HepG2 (cell line): ENCODE data around the gene ESRP2. TPM values are rescaled to one million over a fixed set of nuclear protein-coding genes. Genes with fewer than 3 reads are reported as not detected.
A peak's percentile ranks its signal among the peaks of the same experiment; 100 is the strongest.

ENCODE experiments used
- AGO2 ChIP-seq: fragments of 200-400 bp; formaldehyde crosslinking; optimal IDR thresholded peaks from 2 replicates; pipeline ENCODE3; 2017; ENCODE audit warnings: mild to moderate bottlenecking, low read depth, low read length, moderate library complexity
- DDIT3 ChIP-seq: sonication (generic); formaldehyde crosslinking; IDR thresholded peaks from 2 replicates; pipeline ENCODE4 v1.4.0; 2020; ENCODE audit warnings: mild to moderate bottlenecking, missing genetic modification reagents
- GPN1 ChIP-seq: sonication (generic); formaldehyde crosslinking; IDR thresholded peaks from 2 replicates; pipeline ENCODE4 v1.5.1; 2020; ENCODE audit warnings: missing genetic modification reagents, borderline replicate concordance
- HOXA5 ChIP-seq: sonication (generic); formaldehyde crosslinking; IDR thresholded peaks from 2 replicates; pipeline ENCODE4 v1.4.0; 2020; ENCODE audit warnings: missing genetic modification reagents
- MBD4 ChIP-seq: IDR thresholded peaks from 2 replicates; pipeline ENCODE4 v1.6.1; 2012; ENCODE audit warnings: low read length, inconsistent platforms, borderline replicate concordance
- ONECUT2 ChIP-seq: sonication (generic); formaldehyde crosslinking; IDR thresholded peaks from 2 replicates; pipeline ENCODE4 v1.4.0; 2020; ENCODE audit warnings: missing genetic modification reagents
- SIX1 ChIP-seq: sonication (generic); formaldehyde crosslinking; IDR thresholded peaks from 2 replicates; pipeline ENCODE4 v1.4.0; 2020; ENCODE audit warnings: missing genetic modification reagents, borderline replicate concordance
- TCF7L2 ChIP-seq: IDR thresholded peaks from 2 replicates; pipeline ENCODE4 v1.6.1; 2011; ENCODE audit warnings: mild to moderate bottlenecking, low read depth, low read length, moderate library complexity
- TOPORS ChIP-seq: sonication (generic); formaldehyde crosslinking; IDR thresholded peaks from 2 replicates; pipeline ENCODE4 v1.8.0; 2023; ENCODE audit warnings: mild to moderate bottlenecking, missing genetic modification reagents
- ZBTB7B ChIP-seq: sonication (generic); formaldehyde crosslinking; IDR thresholded peaks from 2 replicates; pipeline ENCODE4 v1.4.0; 2020; ENCODE audit warnings: missing genetic modification reagents
- ZFP41 ChIP-seq: sonication (generic); formaldehyde crosslinking; IDR thresholded peaks from 2 replicates; pipeline ENCODE4 v1.4.0; 2020; ENCODE audit warnings: mild to moderate bottlenecking, missing genetic modification reagents, borderline replicate concordance
- ZNF160 ChIP-seq: sonication (generic); formaldehyde crosslinking; IDR thresholded peaks from 2 replicates; pipeline ENCODE4 v1.8.0; 2022; ENCODE audit warnings: mild to moderate bottlenecking, inconsistent platforms, missing genetic modification reagents
- ZNF232 ChIP-seq: sonication (generic); formaldehyde crosslinking; IDR thresholded peaks from 2 replicates; pipeline ENCODE4 v1.4.0; 2020; ENCODE audit warnings: missing genetic modification reagents, borderline replicate concordance
- ZNF367 ChIP-seq: sonication (generic); formaldehyde crosslinking; IDR thresholded peaks from 2 replicates; pipeline ENCODE4 v1.4.0; 2020; ENCODE audit warnings: missing genetic modification reagents, borderline replicate concordance
- ZNF414 ChIP-seq: sonication (generic); formaldehyde crosslinking; IDR thresholded peaks from 2 replicates; pipeline ENCODE4 v1.5.0; 2020; ENCODE audit warnings: missing genetic modification reagents
- ZNF451 ChIP-seq: sonication (generic); formaldehyde crosslinking; IDR thresholded peaks from 2 replicates; pipeline ENCODE4 v1.5.0; 2020; ENCODE audit warnings: mild to moderate bottlenecking, missing genetic modification reagents
- ZNF577 ChIP-seq: sonication (generic); formaldehyde crosslinking; IDR thresholded peaks from 2 replicates; pipeline ENCODE4 v1.4.0; 2020; ENCODE audit warnings: mild to moderate bottlenecking, low read depth, missing genetic modification reagents, borderline replicate concordance
- ZNF589 ChIP-seq: sonication (generic); formaldehyde crosslinking; conservative IDR thresholded peaks from 2 replicates; pipeline ENCODE4 v1.8.0; 2022; ENCODE audit warnings: mild to moderate bottlenecking, moderate library complexity, missing genetic modification reagents
- ZNF678 ChIP-seq: sonication (generic); formaldehyde crosslinking; IDR thresholded peaks from 2 replicates; pipeline ENCODE4 v1.4.0; 2020; ENCODE audit warnings: mild to moderate bottlenecking, missing genetic modification reagents
- ZNF749 ChIP-seq: sonication (generic); formaldehyde crosslinking; IDR thresholded peaks from 2 replicates; pipeline ENCODE4 v1.8.0; 2022; ENCODE audit warnings: mild to moderate bottlenecking, missing genetic modification reagents, moderate library complexity, borderline replicate concordance
- ZNF772 ChIP-seq: sonication (generic); formaldehyde crosslinking; IDR thresholded peaks from 2 replicates; pipeline ENCODE4 v1.5.0; 2020; ENCODE audit warnings: mild to moderate bottlenecking, missing genetic modification reagents
- ZNF816 ChIP-seq: sonication (generic); formaldehyde crosslinking; IDR thresholded peaks from 2 replicates; pipeline ENCODE4 v1.8.0; 2022; ENCODE audit warnings: missing genetic modification reagents, mild to moderate bottlenecking, borderline replicate concordance
- polyA plus RNA-seq, 8 experiments: library from polyadenylated mRNA; depleted of rRNA in 3 of 8; stranded (reverse) in 7 of 8; unstranded in 1 of 8; fragments of >200 nt; fragmentation: Illumina TruSeq in 4 of 8; extraction: Trizol in 4 of 8; gene quantifications; 2 replicates each; pipeline versions ENCODE4 v1.2.1 to v1.2.3, GENCODE V29; 2011 to 2016; ENCODE audit warnings: low read depth in 4 of 8, missing spikeins in 1 of 8, mixed read lengths in 1 of 8; ENCODE audit not compliant: insufficient read depth in 1 of 8
- total RNA-seq, 5 experiments: library from RNA; depleted of rRNA; stranded (reverse); fragments of >200 nt; fragmentation: Illumina TruSeq; extraction: Trizol; gene quantifications; 2 replicates each; pipeline ENCODE4 v1.2.3, GENCODE V29; 2016; ENCODE audit warnings: low read depth in 1 of 5
- TF ChIP-seq, protein P1 (sequence below): sonication (generic); formaldehyde crosslinking; conservative IDR thresholded peaks from 2 replicates; pipeline ENCODE4 v1.4.0; 2020; ENCODE audit warnings: missing genetic modification reagents
- TF ChIP-seq, protein P2 (sequence below): sonication (generic); formaldehyde crosslinking; IDR thresholded peaks from 2 replicates; pipeline ENCODE4 v1.5.0; 2020; ENCODE audit warnings: mild to moderate bottlenecking, missing genetic modification reagents, borderline replicate concordance
- TF ChIP-seq, protein P3 (sequence below): sonication (generic); formaldehyde crosslinking; IDR thresholded peaks from 2 replicates; pipeline ENCODE4 v1.4.0; 2020; ENCODE audit warnings: missing genetic modification reagents, low read depth, mild to moderate bottlenecking, borderline replicate concordance

ESRP2 gene
- total and polyA plus RNA-seq, 2 of the 13 experiments (the other 11 are each of a cell fraction or from before 2014, with no cell fraction given), result 21.1 to 32.4 TPM

- TF ChIP-seq ZNF772 (CRISPR knock-in tag) (0 out of 2 replicates have a peak, but pooled peaks have one; percentile 37), ZNF816 (CRISPR knock-in tag) (no peak), ZFP41 (CRISPR knock-in tag) (no peak), TOPORS (CRISPR knock-in tag) (no peak), ZNF678 (CRISPR knock-in tag) (no peak; the same call in 1 of the 2 replicates), ZNF749 (CRISPR knock-in tag) (no peak; the same call in 1 of the 2 replicates), ZNF367 (CRISPR knock-in tag) (no peak), ONECUT2 (CRISPR knock-in tag) (peak; percentile 91), HOXA5 (CRISPR knock-in tag) (no peak), ZNF577 (CRISPR knock-in tag) (no peak), SIX1 (CRISPR knock-in tag) (no peak), ZBTB7B (CRISPR knock-in tag) (peak; percentile 24; the same call in 1 of the 2 replicates), ZNF232 (CRISPR knock-in tag) (0 out of 2 replicates have a peak, but pooled peaks have one; percentile 50), MBD4 (no peak), ZNF160 (CRISPR knock-in tag) (no peak), AGO2 (peak; percentile 64), GPN1 (CRISPR knock-in tag) (no peak), DDIT3 (CRISPR knock-in tag) (no peak), ZNF451 (CRISPR knock-in tag) (peak; percentile 50; the same call in 1 of the 2 replicates), ZNF414 (CRISPR knock-in tag) (no peak), TCF7L2 (no peak), ZNF589 (CRISPR knock-in tag) (0 out of 2 replicates have a peak, but pooled peaks have one; percentile 58)
- TF ChIP-seq, protein P1, sequence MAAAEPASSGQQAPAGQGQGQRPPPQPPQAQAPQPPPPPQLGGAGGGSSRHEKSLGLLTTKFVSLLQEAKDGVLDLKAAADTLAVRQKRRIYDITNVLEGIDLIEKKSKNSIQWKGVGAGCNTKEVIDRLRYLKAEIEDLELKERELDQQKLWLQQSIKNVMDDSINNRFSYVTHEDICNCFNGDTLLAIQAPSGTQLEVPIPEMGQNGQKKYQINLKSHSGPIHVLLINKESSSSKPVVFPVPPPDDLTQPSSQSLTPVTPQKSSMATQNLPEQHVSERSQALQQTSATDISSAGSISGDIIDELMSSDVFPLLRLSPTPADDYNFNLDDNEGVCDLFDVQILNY (CRISPR knock-in tag), result no peak
- TF ChIP-seq, protein P2, sequence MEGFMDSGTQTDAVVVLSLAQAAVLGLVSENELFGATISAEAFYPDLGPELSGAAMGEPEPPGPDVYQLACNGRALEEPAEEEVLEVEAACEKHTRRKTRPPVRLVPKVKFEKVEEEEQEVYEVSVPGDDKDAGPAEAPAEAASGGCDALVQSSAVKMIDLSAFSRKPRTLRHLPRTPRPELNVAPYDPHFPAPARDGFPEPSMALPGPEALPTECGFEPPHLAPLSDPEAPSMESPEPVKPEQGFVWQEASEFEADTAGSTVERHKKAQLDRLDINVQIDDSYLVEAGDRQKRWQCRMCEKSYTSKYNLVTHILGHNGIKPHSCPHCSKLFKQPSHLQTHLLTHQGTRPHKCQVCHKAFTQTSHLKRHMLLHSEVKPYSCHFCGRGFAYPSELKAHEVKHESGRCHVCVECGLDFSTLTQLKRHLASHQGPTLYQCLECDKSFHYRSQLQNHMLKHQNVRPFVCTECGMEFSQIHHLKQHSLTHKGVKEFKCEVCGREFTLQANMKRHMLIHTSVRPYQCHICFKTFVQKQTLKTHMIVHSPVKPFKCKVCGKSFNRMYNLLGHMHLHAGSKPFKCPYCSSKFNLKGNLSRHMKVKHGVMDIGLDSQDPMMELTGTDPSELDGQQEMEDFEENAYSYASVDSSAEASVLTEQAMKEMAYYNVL, result no peak
- TF ChIP-seq, protein P3, sequence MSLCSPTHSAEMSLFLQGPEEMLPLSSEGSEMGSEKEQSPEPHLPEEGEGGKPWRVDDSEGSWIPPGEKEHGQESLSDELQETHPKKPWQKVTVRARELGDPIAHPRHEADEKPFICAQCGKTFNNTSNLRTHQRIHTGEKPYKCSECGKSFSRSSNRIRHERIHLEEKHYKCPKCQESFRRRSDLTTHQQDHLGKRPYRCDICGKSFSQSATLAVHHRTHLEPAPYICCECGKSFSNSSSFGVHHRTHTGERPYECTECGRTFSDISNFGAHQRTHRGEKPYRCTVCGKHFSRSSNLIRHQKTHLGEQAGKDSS (CRISPR knock-in tag), result no peak
Measured at GRCh38 chr16:68234188-68235107, 1.5 kb downstream of the ESRP2 start (continued).
